Measurements from ENCODE around the gene ERG28.

GRCh38 chr14:75612157-75612556 lies 48.5 kb downstream of the ERG28 start:
- TF ChIP-seq CTCF (IDR thresholded peaks at IDR 0.05 in 4 of 5, conservative IDR thresholded peaks at IDR 0.05 in 1 of 5) (no peak), POLR2A (IDR thresholded peaks at IDR 0.05) (no peak)

Measured in gastrocnemius medialis (tissue), 4 donors.